HepG2 (cell line): Measurements from ENCODE around the gene CDCP1.

Experiments used
- CBX2 ChIP-seq, 2 experiments: fragments of 200-600 bp in 1 of 2; sonication (generic); formaldehyde crosslinking in 1 of 2; IDR thresholded peaks; 2 replicates each; pipeline versions ENCODE4 v1.7.0 to v1.8.1; 2018 to 2022; ENCODE audit warnings: low read depth in 2 of 2, low read length in 1 of 2, mild to moderate bottlenecking in 1 of 2, missing genetic modification reagents in 1 of 2
- CEBPB ChIP-seq: IDR thresholded peaks from 2 replicates; pipeline ENCODE4 v1.6.1; 2011; ENCODE audit warnings: low read depth, low read length, improper control_type of control experiment, borderline replicate concordance
- CREB1 ChIP-seq, 2 experiments: fragments of 450-650 bp in 1 of 2; IDR thresholded peaks; 2 replicates each; pipeline ENCODE4 v1.6.1; 2016 to 2017; ENCODE audit warnings: control low read depth in 1 of 2, mild to moderate bottlenecking in 1 of 2, missing compliant biosample characterization in 1 of 2, missing genetic modification characterization in 1 of 2
- CTCF ChIP-seq: sonication (generic); formaldehyde crosslinking; IDR thresholded peaks from 2 replicates; pipeline ENCODE4 v1.5.0; 2020; ENCODE audit warnings: mild to moderate bottlenecking, missing genetic modification reagents, moderate library complexity
- ELF4 ChIP-seq: sonication (generic); formaldehyde crosslinking; IDR thresholded peaks from 2 replicates; pipeline ENCODE4 v1.5.0; 2020; ENCODE audit warnings: missing genetic modification reagents, mild to moderate bottlenecking, moderate library complexity, borderline replicate concordance
- FOXM1 ChIP-seq: sonication (generic); formaldehyde crosslinking; IDR thresholded peaks from 2 replicates; pipeline ENCODE4 v1.5.0; 2020; ENCODE audit warnings: missing genetic modification reagents
- GMEB1 ChIP-seq: sonication (generic); formaldehyde crosslinking; IDR thresholded peaks from 2 replicates; pipeline ENCODE4 v1.5.1; 2020; ENCODE audit warnings: missing genetic modification reagents, mild to moderate bottlenecking, borderline replicate concordance
- MYNN ChIP-seq: sonication (generic); formaldehyde crosslinking; IDR thresholded peaks from 2 replicates; pipeline ENCODE4 v1.4.0; 2020; ENCODE audit warnings: mild to moderate bottlenecking, low read depth, missing genetic modification reagents
- NR1H2 ChIP-seq: sonication (generic); formaldehyde crosslinking; IDR thresholded peaks from 2 replicates; pipeline ENCODE4 v1.8.1; 2022; ENCODE audit warnings: low read depth, missing genetic modification reagents, borderline replicate concordance
- PHF8 ChIP-seq: sonication (generic); formaldehyde crosslinking; IDR thresholded peaks from 2 replicates; pipeline ENCODE4 v1.5.0; 2020; ENCODE audit warnings: missing genetic modification reagents
- RFX5 ChIP-seq: IDR thresholded peaks from 2 replicates; pipeline ENCODE4 v1.6.1; 2011; ENCODE audit warnings: low read depth, low read length, improper control_type of control experiment
- TCF7L2 ChIP-seq: IDR thresholded peaks from 2 replicates; pipeline ENCODE4 v1.6.1; 2011; ENCODE audit warnings: mild to moderate bottlenecking, low read depth, low read length, moderate library complexity
- ZNF660 ChIP-seq: sonication (generic); formaldehyde crosslinking; IDR thresholded peaks from 2 replicates; pipeline ENCODE4 v1.5.1; 2020; ENCODE audit warnings: mild to moderate bottlenecking, low read depth, missing genetic modification reagents, borderline replicate concordance
- ZZZ3 ChIP-seq: sonication (generic); formaldehyde crosslinking; IDR thresholded peaks from 2 replicates; pipeline ENCODE4 v1.4.0; 2020; ENCODE audit warnings: missing genetic modification reagents, mild to moderate bottlenecking, borderline replicate concordance

- TF ChIP-seq ELF4 (CRISPR knock-in tag) (no peak), PHF8 (no peak), CREB1 (IDR thresholded peaks at IDR 0.05) (no peak), CREB1 (CRISPR knock-in tag; IDR thresholded peaks at IDR 0.05) (no peak), CTCF (CRISPR knock-in tag) (no peak), NR1H2 (CRISPR knock-in tag) (no peak), FOXM1 (no peak), ZZZ3 (CRISPR knock-in tag) (no peak), GMEB1 (no peak), MYNN (CRISPR knock-in tag) (no peak), RFX5 (no peak), ZNF660 (no peak), TCF7L2 (no peak), CEBPB (no peak), CBX2 (IDR thresholded peaks at IDR 0.05; ENCODE audit: low read depth, low read length) (no peak), CBX2 (CRISPR knock-in tag; IDR thresholded peaks at IDR 0.05; ENCODE audit: low read depth) (no peak)
These were observed 81.4 kb downstream of the CDCP1 start for GRCh38 chr3:45064512-45065372.
